Smooth muscle cell (in vitro differentiated cells): ENCODE data around the gene CLCN2. TPM values are rescaled to one million over a fixed set of nuclear protein-coding genes. Genes with fewer than 3 reads are reported as not detected.
A peak's percentile ranks its signal among the peaks of the same experiment; 100 is the strongest.

Experiments used
- DNase-seq: peaks from one replicate; lab custom pipeline; 2025; ENCODE audit not compliant: unreplicated experiment; lab: John Stamatoyannopoulos, UW
- H2AFZ ChIP-seq: fragments of 200-600 bp; sonication (generic); 2 replicates; pipeline ENCODE4 v1.6.0; 2016; ENCODE audit warnings: antibody characterized with exemption, low read depth, mild to moderate bottlenecking
- H3F3A ChIP-seq: fragments of 200-600 bp; sonication (generic); 2 replicates; pipeline ENCODE4 v1.6.0; 2017; ENCODE audit warnings: antibody characterized with exemption, low read depth
- H3K27ac ChIP-seq: fragments of 200-600 bp; sonication (generic); 2 replicates; pipeline ENCODE4 v1.5.1; 2016; ENCODE audit warnings: low read depth, mild to moderate bottlenecking
- H3K27me3 ChIP-seq: fragments of 200-600 bp; sonication (generic); 2 replicates; pipeline ENCODE4 v1.6.1; 2016; ENCODE audit warnings: low read depth, mild to moderate bottlenecking
- H3K36me3 ChIP-seq: fragments of 200-600 bp; sonication (generic); 2 replicates; pipeline ENCODE4 v1.5.1; 2016; ENCODE audit warnings: low read depth
- H3K4me1 ChIP-seq: fragments of 200-600 bp; sonication (generic); 2 replicates; pipeline ENCODE4 v1.5.1; 2016; ENCODE audit warnings: low read depth
- H3K4me2 ChIP-seq: fragments of 200-600 bp; sonication (generic); 2 replicates; pipeline ENCODE4 v1.6.0; 2016; ENCODE audit warnings: mild to moderate bottlenecking
- H3K4me3 ChIP-seq: fragments of 200-600 bp; sonication (generic); 2 replicates; pipeline ENCODE4 v1.5.1; 2016; ENCODE audit warnings: mild to moderate bottlenecking
- H3K79me2 ChIP-seq: fragments of 200-600 bp; sonication (generic); 2 replicates; pipeline ENCODE4 v1.6.0; 2016; ENCODE audit warnings: low read depth, mild to moderate bottlenecking
- H3K9ac ChIP-seq: fragments of 200-600 bp; sonication (generic); 2 replicates; pipeline ENCODE4 v1.6.0; 2016; ENCODE audit warnings: low read depth
- H3K9me3 ChIP-seq: fragments of 200-600 bp; sonication (generic); replicated peaks from 2 replicates; pipeline ENCODE4 v1.5.1; 2016; ENCODE audit warnings: low read depth
- H4K20me1 ChIP-seq: fragments of 200-600 bp; sonication (generic); 2 replicates; pipeline ENCODE4 v1.6.0; 2016; ENCODE audit warnings: low read depth
- CTCF ChIP-seq: fragments of 200-600 bp; sonication (generic); IDR thresholded peaks from 2 replicates; pipeline ENCODE4 v1.5.1; 2017; ENCODE audit warnings: borderline replicate concordance, mild to moderate bottlenecking, antibody characterized with exemption; ENCODE audit not compliant: insufficient read depth, poor library complexity, severe bottlenecking
- WGBS: methylation state at CpG from one replicate; pipeline ENCODE4 v1.1.7; 2016; ENCODE audit warnings: low lambda C conversion rate; 5-methylcytosine and 5-hydroxymethylcytosine counted together
- polyA plus RNA-seq: library from polyadenylated mRNA; unstranded; fragments of >200 nt; fragmentation: Nextera tagmentation; extraction: Ambion mirVana; gene quantifications from 2 replicates; pipeline ENCODE4 v1.2.1, GENCODE V29; 2016
- total RNA-seq: library from RNA; depleted of rRNA; stranded (reverse); fragments of >200 nt; gene quantifications from 2 replicates; pipeline ENCODE4 v1.2.3, GENCODE V29; 2014

CLCN2 gene
- total and polyA plus RNA-seq, 2 experiments from 2014 or later = 4.1 to 4.5 TPM

- no peak overlapping the region for H2AFZ ChIP-seq
- no peak overlapping the region for H3K9ac ChIP-seq
- no peaks in the 10 kb centered on the region for H3K36me3 ChIP-seq
- H3K79me2 ChIP-seq = no peaks in the 10 kb centered on the region
- no peak for TF ChIP-seq CTCF
- no peaks in the 10 kb centered on the region for H3K27me3 ChIP-seq
- 70% methylated on average over 18 of the region's 18 CpGs for WGBS
- no peaks in the 10 kb centered on the region for H3F3A ChIP-seq
- H3K27ac ChIP-seq = no peak overlapping the region
- peaks cover 3% of the 10 kb centered on the region for H3K4me1 ChIP-seq
- no peak overlapping the region for H3K4me3 ChIP-seq
- no peaks in the 10 kb centered on the region for H4K20me1 ChIP-seq
- H3K4me2 ChIP-seq = peak overlapping the region; percentile 19
- DNase-seq = no peak
- H3K9me3 ChIP-seq = no peaks in the 10 kb centered on the region
These were observed 6.0 kb downstream of the CLCN2 start for GRCh38 chr3:184355261-184356040.

GRCh38 chr3:184354754-184355153, 6.7 kb downstream of the CLCN2 start:
- 89% methylated on average over 8 of the region's 8 CpGs for WGBS
- no peak for TF ChIP-seq CTCF

GRCh38 chr3:184354121-184354728, 7.2 kb downstream of the CLCN2 start:
- H4K20me1 ChIP-seq = no peaks in the 10 kb centered on the region
- H3K4me1 ChIP-seq = no peaks in the 10 kb centered on the region
- no peak overlapping the region for H3K4me2 ChIP-seq
- no peaks in the 10 kb centered on the region for H3K79me2 ChIP-seq
- H2AFZ ChIP-seq = no peak overlapping the region
- no peaks in the 10 kb centered on the region for H3K9me3 ChIP-seq
- H3K27me3 ChIP-seq = no peaks in the 10 kb centered on the region
- no peaks in the 10 kb centered on the region for H3K36me3 ChIP-seq
- no peak overlapping the region for H3K4me3 ChIP-seq
- DNase-seq = no peak
- no peak overlapping the region for H3K27ac ChIP-seq
- H3F3A ChIP-seq = peaks cover under 1% of the 10 kb centered on the region
- TF ChIP-seq CTCF = peak; percentile 83
- 68% methylated on average over 18 of the region's 18 CpGs for WGBS
- no peak overlapping the region for H3K9ac ChIP-seq

More at GRCh38 chr3:184354754-184355153, 6.7 kb downstream of the CLCN2 start:
- no peak for DNase-seq
- H2AFZ ChIP-seq = no peak overlapping the region
- H3K27ac ChIP-seq = no peak overlapping the region
- no peaks in the 10 kb centered on the region for H3K4me1 ChIP-seq
- no peak overlapping the region for H3K9ac ChIP-seq
- no peaks in the 10 kb centered on the region for H3K79me2 ChIP-seq
- H4K20me1 ChIP-seq = no peaks in the 10 kb centered on the region
- no peaks in the 10 kb centered on the region for H3K27me3 ChIP-seq
- no peak overlapping the region for H3K4me3 ChIP-seq
- H3K36me3 ChIP-seq = no peaks in the 10 kb centered on the region
- H3F3A ChIP-seq = no peaks in the 10 kb centered on the region
- no peaks in the 10 kb centered on the region for H3K9me3 ChIP-seq
- no peak overlapping the region for H3K4me2 ChIP-seq
